ENCODE data around the gene TBC1D22A.

GRCh38 chr22:46833228-46833627 lies 70.8 kb downstream of the TBC1D22A start:
- TF ChIP-seq CTCF (IDR thresholded peaks at IDR 0.05) (peak in 3 of 7 experiments; percentile 12 to 48 (median 33)), POLR2AphosphoS5 (IDR thresholded peaks at IDR 0.05) (no peak), EP300 (IDR thresholded peaks at IDR 0.05) (no peak), POLR2A (IDR thresholded peaks at IDR 0.05) (no peak)
